Measurements from ENCODE around the gene STEAP3. TPM values are rescaled to one million over a fixed set of nuclear protein-coding genes. Genes with fewer than 3 reads are reported as not detected.

Gene STEAP3
- total and polyA plus RNA-seq, 12 donors, result 5.0 to 18.2 (median 7.4) TPM

- Histone ChIP-seq H3K36me3 (no peaks in the 10 kb centered on the region), H3K9me3 (no peaks in the 10 kb centered on the region), H3K27me3 (peaks cover 0 to 4% (median 0%) of the 10 kb centered on the region in 7 donors), H3K27ac (no peak overlapping the region), H3K4me3 (no peak overlapping the region), H3K4me1 (no peaks in the 10 kb centered on the region)
- intact Hi-C loops (cut with DNase I), result no loop called here
- ATAC-seq (no peak), DNase-seq (no peak)
- no peak for TF ChIP-seq CTCF (IDR thresholded peaks at IDR 0.05)
- 79 to 86% methylated on average over 13 of the region's 13 CpGs for WGBS, 2 donors
Observed at GRCh38 chr2:119181791-119182445, 41.7 kb upstream of the STEAP3 start.

DNA sequence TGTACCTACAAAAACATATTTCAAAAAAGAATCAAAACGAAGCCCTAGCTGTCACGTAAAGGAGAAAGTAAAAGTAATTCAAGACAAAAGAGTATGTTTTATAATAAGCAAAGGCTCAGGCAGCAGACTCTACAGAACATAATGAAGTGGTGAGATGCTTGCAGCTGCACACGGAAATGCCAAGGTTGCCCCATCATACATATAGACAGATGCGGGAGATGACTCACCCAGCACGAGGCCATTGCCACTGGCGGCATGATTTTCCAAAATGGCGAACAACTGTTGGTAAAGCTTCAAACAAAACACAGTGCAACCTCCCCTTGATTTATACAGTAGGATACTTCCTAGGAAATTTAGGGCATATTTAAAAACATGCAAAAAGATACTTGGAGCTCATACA lies 39.1 kb upstream of the STEAP3 start:
- 89 to 90% methylated on average over 7 of the region's 7 CpGs for WGBS, 2 donors

DNA sequence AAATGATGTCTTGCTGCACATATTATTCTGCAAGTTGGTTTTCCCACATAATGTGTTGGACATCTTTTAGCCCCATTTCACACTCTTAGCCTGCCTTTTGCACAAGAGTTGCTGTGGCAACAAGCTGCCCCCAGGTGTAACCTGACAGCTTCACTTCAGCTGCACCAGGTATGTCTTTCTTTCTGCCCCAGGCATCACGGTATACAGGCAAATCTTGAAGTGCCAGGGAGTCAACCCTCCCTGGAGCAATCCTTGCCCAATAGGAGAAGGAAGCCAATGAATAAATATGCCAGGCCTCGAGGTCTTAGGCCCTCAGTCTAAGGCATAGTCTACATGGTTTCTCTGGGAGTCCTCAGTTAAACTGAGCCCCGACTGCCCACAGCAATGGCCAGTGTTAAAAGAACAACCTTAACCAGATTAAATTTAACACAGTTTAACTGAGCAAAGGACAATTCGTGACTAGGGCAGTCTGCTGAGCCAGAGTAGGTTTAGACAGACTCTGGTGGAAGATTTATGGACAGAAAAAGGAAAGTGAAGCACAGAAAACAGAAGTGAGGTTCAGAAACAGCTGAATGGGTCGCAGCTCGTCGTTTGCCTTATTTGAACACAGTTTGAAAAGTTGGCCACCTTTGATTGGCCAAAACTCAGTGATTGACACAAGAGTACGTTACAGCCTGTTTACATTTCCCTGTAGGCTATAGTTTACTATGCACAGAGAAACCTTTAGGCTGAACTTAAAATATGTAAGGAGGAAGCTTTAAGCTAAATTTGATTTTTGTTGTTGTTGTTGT lies 33.1 kb upstream of the STEAP3 start:
- intact Hi-C loops (cut with DNase I), result no loop called here
- WGBS, 2 donors, result 61 to 70% methylated on average over 8 of the region's 8 CpGs
- H3K36me3 ChIP-seq, result no peaks in the 10 kb centered on the region
- H3K4me3 ChIP-seq, result no peak overlapping the region
- H3K4me1 ChIP-seq, result no peaks in the 10 kb centered on the region
- peaks cover 0 to 34% (median 4%) of the 10 kb centered on the region in 7 donors for H3K27me3 ChIP-seq
- no peak for TF ChIP-seq CTCF (IDR thresholded peaks at IDR 0.05)
- H3K9me3 ChIP-seq, result no peaks in the 10 kb centered on the region
- no peak overlapping the region for H3K27ac ChIP-seq
- DNase-seq, result no peak
- no peak for ATAC-seq

More for the DNA sequence above, 39.1 kb upstream of the STEAP3 start:
- no peak overlapping the region for H3K4me3 ChIP-seq
- ATAC-seq (no peak), DNase-seq (no peak)
- H3K9me3 ChIP-seq, result no peaks in the 10 kb centered on the region
- intact Hi-C loops (cut with DNase I), result no loop called here
- no peaks in the 10 kb centered on the region for H3K36me3 ChIP-seq
- no peaks in the 10 kb centered on the region for H3K4me1 ChIP-seq
- H3K27me3 ChIP-seq, result peaks cover 0 to 13% (median 4%) of the 10 kb centered on the region in 7 donors
- H3K27ac ChIP-seq, result no peak overlapping the region
- no peak for TF ChIP-seq CTCF (IDR thresholded peaks at IDR 0.05)

DNA sequence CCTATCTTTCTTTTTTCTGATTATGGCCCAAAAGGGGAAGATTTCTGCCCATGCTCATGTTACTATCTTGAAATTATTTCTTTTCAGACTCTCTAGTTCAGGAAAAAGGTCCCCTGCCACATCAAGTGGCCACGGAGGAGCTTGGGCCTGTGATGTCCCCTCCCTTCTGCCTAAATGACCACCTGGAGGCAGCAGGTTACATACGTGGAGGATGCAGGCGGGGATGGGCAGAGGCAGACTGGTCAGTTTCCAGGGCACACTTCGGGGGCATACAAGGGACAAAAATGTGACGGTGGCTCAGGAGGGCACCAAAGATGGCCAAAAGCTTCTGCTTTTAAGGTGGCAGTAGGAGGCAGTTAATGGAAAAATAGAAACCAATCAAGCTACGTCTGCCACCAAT lies 30.7 kb upstream of the STEAP3 start:
- WGBS, 2 donors, result 64 to 73% methylated on average over 6 of the region's 6 CpGs
- ATAC-seq (no peak), DNase-seq (no peak)
- TF ChIP-seq CTCF (IDR thresholded peaks at IDR 0.05), result no peak
- H3K4me1 ChIP-seq, result no peaks in the 10 kb centered on the region
- no peak overlapping the region for H3K4me3 ChIP-seq
- peaks cover 0 to 31% (median 1%) of the 10 kb centered on the region in 7 donors for H3K27me3 ChIP-seq
- H3K9me3 ChIP-seq, result no peaks in the 10 kb centered on the region
- intact Hi-C loops (cut with DNase I), result no loop called here
- no peaks in the 10 kb centered on the region for H3K36me3 ChIP-seq
- no peak overlapping the region for H3K27ac ChIP-seq
